GM10847 (cell line): Measurements from ENCODE around the gene SCAP.

ENCODE experiments used
- POLR2A ChIP-seq: IDR thresholded peaks from 2 replicates; pipeline ENCODE4 v1.6.1; 2011; ENCODE audit not compliant: insufficient read length; ENCODE audit errors: extremely low read depth

SCAP gene

DNA sequence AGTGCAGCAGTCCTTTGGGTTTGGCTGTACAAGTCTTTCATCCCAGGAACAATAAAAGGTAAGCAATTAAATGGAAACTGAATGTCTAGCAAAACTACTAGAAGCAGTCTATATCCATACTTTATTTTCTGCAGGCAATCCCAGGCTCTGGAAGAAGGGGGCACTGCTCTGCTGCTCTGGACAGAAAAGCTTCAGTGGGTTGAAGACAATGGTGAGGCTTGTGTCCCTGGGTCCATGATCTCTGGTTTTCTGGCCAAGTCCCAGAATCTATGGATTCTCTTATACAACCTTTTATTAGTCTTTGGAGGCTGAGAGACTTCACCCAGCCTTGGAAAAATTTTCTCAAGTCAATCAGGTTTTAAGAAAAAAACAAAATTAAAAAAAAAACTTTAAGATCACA lies 35.6 kb downstream of the SCAP start:
- TF ChIP-seq POLR2A, result no peak

DNA sequence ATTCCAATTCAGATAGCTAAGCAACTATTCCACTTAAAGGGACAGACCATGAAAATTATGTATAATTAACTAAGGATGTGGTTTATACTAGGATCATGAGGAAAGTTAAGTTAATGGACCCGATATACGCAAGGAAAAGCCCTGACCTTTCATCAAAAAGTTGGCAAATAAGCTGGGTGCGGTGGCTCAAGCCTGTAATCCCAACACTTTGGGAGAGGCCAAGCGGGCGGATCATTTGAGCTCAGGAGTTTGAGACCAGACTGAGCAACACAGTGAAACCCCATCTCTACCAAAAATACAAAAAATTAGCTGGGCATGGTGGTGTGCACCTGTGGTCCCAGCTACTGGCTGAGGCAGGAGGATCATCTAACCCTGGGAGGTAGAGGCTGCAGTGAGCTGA lies 39.6 kb downstream of the SCAP start:
- TF ChIP-seq POLR2A, result no peak

DNA sequence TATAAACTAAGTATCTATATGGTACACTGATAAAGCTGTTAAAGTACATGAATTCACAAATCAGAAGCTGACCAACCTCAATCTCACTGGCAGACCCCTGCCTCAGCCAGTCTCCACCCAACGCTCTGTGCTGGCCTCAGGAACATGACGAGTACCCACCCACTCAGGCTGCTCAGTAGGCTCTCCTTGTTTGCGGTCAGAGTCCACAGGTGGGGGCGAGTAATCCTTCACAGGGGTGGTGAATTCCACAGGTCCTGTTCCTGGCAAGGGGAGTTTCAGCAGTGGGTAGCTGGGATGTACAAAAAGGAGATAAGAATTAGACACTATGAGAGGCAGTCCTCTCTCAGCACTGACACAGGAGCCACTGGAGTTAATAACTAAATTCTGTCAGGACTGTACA lies 40.9 kb downstream of the SCAP start:
- TF ChIP-seq POLR2A, result no peak

DNA sequence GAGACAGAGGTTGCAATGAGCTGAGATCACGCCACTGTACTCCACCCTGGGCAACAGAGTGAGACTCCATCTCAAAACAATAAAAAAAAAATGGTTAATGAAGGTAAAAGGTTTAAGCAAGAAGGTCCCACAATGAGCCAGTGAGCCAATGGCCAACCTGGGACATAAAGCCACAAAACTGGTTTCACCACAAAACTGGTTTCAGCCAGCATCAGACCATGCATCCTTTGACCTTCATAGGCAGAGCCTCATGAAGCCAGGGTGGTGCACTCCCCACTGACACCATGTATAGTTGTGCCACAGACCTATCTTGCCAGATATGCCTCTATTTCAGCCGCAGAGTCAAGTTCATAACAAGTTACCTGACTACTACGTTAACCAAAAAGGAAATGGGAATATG lies 41.9 kb downstream of the SCAP start:
- TF ChIP-seq POLR2A, result no peak

DNA sequence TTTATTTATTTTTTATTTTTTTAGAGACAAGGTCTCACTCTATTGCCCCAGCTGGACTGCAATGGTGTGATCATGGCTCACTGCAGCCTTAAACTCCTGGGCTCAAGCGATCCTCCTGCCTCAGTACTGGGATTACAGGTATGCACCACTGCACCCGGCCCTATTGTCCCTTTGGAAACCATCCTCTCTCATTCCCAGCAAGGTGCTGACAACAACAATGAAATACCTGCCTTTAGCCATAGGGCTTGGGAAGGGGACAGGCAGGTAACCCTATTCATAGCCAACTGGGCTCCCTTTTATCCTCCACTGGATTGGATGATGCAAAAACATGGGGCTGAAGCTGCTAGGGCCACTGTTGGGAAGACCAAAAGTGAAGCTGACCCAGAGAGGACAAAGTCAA lies 43.1 kb downstream of the SCAP start:
- no peak for TF ChIP-seq POLR2A

DNA sequence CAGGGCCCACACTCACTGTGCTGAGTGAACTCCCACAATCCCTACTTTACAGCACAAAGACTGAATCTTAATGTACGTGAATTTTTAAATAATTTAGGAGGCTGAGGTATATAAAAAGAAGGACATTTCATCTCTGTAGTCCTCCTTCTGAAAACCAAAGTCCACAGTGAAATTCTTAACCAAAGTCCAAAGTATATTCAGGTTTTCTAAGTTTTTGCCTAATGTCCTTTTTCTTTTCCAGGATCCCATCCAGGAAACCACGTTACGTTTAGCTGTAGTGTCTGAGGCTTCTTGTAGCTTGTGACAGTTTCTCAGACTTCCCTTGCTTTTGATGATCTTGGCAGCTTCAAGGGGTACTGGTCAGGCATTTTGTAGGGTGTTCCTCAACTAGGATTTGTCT lies 44.5 kb downstream of the SCAP start:
- TF ChIP-seq POLR2A, result no peak

DNA sequence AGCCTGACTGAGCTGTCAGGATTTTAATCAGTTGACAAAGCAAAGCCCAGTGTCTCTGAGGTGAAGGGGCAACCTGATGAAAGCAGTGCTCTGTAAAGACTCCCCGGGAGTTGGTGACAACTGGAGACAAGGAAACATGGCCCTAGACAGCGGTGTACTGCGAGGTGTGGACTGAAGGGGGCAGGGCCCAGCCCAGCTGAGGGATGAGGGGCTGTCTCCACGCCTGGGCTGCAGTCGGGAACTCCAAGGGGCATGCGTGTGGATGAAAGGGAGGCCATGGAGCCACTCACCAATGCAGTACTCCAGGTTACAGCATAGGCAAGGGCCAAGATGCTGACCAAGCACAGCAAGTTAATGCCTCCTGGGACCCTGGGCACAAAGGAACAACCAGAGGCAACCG lies 45.1 kb downstream of the SCAP start:
- TF ChIP-seq POLR2A, result no peak

DNA sequence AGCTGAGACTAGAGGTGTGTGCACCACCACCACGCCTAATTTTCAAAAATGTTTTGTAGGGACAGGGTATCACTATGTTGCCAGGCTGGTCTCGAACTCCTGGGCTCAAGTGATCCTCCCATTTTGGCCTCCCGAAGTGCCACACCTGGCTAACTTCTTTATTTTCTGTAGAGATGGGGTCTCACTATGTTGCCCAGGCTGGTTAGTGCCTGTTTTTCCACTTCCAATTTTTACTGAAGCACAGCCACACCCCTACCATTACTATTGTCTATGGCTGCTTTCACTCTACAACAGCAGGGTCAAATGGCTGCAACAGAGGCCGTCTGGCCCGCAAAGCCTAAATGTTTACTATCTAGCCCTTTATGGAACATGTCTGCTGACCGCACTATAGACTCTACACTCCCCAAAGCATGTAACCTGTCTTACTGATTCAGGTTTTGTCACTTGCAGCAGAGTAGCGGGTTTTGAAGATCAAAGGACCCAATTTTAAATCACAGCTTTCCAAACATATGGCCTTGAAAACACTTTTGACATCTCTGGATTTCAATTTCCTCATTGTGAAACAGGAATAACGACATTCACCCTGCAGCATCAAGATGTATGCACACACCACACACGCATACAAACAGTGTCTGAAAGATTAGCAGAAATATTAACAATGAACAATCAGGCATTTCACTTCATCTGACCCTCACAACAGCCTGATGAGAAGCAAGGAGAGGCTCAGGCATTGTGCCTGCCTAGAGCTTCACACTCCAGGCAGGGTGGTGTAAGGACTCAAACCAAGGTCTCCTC lies 46.1 kb downstream of the SCAP start:
- TF ChIP-seq POLR2A, result no peak

DNA sequence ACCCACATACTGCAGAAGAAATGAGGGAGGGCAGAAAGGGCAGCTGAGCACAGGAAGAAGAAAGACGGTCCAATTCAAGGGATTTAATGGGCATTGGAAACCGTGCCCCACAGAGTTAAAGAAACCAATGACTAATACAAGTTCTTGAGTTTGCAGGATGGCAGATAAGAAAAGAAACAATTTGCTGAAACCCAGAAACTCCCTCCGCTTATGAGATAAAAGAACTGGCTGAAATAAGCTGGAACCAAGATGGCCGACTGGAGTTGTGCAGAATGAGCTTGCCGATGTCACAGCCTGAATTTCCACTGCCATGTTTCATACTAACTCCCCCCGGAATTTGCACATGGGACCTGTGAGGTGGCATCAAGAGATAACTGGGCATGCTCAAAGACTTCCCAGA lies 47.1 kb downstream of the SCAP start:
- TF ChIP-seq POLR2A, result no peak

DNA sequence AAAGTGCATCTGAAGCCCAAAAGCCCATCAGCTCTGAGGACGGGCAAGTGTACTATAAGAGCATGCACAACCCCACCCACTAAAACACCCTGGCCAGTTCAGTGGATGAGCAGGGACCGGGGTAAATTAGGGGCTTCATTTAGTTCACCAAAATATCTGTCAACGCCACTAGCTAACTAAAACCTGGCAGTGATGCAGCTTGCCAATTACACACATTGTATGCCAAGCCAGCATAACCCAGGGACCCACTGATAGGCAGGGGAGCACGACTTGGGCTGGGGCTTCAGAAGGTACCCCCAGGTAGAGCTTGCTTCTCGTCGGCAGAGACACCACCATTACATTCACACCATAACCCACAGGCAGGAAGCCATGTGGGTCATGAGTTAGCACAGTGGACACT lies 47.9 kb downstream of the SCAP start:
- no peak for TF ChIP-seq POLR2A

DNA sequence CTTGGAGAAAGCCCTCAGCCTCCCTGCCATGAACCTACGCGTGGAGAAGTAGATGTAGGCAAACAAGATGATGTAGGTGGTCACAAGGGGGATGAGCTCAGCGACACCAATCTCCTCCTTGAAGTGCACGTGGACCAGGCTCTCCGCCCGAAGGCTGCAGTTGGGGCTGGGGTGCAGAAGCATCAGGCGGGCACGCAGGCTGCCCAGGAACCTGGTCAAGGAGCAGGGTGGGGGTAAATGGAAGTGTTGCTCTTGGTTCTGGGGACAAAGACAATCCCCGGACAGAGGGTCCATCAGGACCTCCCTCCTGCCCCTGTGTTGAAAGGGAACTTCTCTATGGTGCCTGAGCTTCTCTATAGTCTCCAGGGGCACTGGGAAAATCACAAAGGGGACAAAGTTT lies 49.8 kb downstream of the SCAP start:
- TF ChIP-seq POLR2A, result no peak

DNA sequence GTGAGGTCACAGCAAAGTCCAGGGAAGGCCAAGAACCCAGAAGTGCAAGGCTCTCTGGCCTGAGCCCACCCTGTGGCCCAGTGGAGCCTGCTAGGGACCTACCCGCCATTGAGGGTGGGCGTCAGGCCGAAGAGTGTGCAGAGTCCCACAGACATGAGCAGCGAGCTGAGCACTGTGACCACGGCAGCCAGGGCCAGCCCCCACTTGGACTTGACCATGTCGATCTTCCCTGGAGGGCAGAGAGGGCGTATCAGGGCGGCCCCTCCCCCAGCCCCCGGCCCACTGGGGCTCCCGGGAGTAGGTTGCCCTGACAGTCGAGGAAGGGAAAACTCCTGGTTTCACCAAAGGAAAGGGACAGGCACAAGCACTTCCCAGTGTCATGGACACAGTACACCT lies 50.4 kb downstream of the SCAP start:
- no peak for TF ChIP-seq POLR2A

DNA sequence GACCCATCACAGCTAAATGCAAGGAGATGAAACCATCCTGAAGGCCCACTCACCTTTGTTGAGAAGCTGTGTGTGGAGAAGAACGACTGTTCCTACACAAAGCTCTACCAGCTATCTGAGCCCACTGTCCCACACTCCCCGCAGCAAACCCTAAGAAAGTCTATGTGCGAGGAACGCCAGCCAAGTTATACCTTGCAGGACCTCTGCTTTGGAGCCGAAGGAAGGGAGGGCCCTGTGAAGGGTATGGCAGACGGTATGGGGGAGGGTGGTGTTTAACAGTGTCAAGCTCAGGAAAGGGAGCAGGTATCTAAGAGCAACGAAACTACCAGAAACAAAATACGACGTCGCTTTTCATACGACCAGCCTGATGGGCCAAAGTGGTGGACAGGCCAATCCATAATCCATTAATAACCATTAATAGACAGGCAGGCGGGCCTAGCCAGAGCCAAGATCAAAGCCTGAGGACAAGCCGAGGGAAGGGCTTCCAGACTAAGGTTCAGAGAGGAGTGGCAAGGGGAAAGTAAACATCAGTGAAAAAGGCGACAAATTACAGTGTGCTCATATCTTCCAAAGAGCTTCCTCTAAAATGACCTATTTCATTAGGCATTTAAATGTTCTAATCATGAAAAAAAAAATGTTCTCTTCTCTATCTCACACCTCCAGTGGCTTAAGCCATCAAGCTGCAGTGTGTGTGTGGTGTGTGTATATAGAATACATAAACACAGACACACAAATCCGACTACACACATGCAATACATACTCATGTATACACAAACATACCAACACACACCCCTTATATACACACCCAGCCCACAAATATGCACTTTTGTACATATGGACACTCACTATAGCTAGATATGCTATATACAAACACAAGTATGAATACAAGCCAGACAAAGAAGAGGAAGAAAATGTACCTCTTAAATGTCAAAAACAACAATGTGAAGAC lies 51.0 kb downstream of the SCAP start:
- no peak for TF ChIP-seq POLR2A

DNA sequence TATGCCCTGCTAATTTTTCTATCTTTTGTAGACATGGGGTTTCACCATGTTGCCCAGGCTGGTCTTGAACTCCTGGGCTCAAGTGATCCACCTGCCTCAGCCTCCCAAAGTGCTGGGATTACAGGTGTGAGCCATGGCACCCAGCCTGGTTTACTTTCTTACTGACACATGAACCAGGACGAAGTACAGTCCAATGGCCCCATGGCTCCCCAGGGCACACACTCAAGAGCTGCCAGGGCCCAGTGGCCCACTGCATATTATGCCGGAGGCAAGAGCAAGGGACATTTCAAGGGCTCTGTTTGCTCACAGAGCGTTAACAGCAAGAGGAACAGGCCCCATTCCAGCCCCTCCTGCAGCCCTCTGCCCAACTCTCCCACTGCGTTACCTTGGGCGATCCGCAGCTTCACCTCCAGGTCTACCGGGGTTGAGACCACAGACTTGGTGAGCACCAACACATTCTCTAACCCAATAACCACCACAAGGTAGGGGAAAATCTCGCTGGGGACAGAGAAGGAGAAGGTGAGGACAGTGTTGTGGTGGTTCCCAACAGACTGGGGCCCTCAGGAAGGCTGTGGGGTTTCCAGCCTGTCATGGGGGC lies 52.1 kb downstream of the SCAP start:
- no peak for TF ChIP-seq POLR2A

DNA sequence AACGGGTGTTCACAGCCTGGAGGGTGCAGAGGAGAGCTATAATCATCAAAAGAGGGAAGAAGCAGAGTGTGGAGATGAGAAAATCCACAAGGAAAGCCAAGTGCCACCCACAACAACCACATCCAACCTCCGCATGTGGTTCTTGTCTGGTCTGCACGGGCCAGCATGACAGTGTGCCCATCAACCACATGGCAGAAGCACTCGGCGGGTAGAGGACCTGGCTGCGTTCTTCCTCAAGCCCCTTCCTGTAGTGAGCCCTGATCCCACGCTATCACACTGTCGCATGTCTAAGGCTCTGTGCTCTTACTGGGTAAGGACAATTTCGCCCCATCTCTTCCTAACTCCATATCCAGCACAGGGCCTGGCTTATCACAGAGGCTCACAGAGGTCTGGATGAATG lies 53.0 kb downstream of the SCAP start:
- no peak for TF ChIP-seq POLR2A
